Spinal cord (tissue), 10 donors: ENCODE data around the gene FEZ2. TPM values are rescaled to one million over a fixed set of nuclear protein-coding genes. Genes with fewer than 3 reads are reported as not detected.
"Not testable (repeated sequence)": the region's sequence is repeated elsewhere in the genome, so short reads cannot be mapped to it uniquely, and the experiment has no call there.

Experiments used
- DNase-seq, 6 donors: peaks; one replicate each; pipeline versions ENCODE4 v3.0.0 to v3.0.0-alpha.2; 2013 to 2015; ENCODE audit warnings: low spot score in 6 of 6, low read depth in 4 of 6
- H3K27ac ChIP-seq: one replicate; pipeline ENCODE4 v1.5.1; 2013; ENCODE audit warnings: low read depth, low read length, control low read depth
- H3K27me3 ChIP-seq: one replicate; pipeline ENCODE4 v1.6.1; 2013; ENCODE audit warnings: low read length; ENCODE audit not compliant: control insufficient read depth, insufficient read depth
- H3K36me3 ChIP-seq: one replicate; pipeline ENCODE4 v1.6.1; 2013; ENCODE audit warnings: low read length; ENCODE audit not compliant: control insufficient read depth, insufficient read depth
- H3K4me1 ChIP-seq: one replicate; pipeline ENCODE4 v1.6.1; 2013; ENCODE audit warnings: low read length; ENCODE audit not compliant: control insufficient read depth, insufficient read depth
- H3K4me3 ChIP-seq: one replicate; pipeline ENCODE4 v1.5.1; 2013; ENCODE audit warnings: low read depth, low read length, control low read depth
- H3K9me3 ChIP-seq: one replicate; pipeline ENCODE4 v1.6.1; 2013; ENCODE audit warnings: low read length; ENCODE audit not compliant: control insufficient read depth, insufficient read depth
- WGBS: methylation state at CpG from one replicate; pipeline ENCODE4 v1.1.5; 2013; ENCODE audit warnings: missing lambda C conversion rate; ENCODE audit not compliant: insufficient coverage; 5-methylcytosine and 5-hydroxymethylcytosine counted together
- polyA plus RNA-seq, 2 donors: library from polyadenylated mRNA; unstranded; fragments of 120-200 nt; gene quantifications; one replicate each; pipeline ENCODE4 v1.2.1, GENCODE V29; 2013; ENCODE audit not compliant: insufficient read length in 2 of 2
- total RNA-seq, 2 donors: library from RNA; depleted of rRNA in 1 of 2; stranded (reverse); fragments of 120-200 nt in 1 of 2; fragments of >200 nt in 1 of 2; gene quantifications; one replicate each; pipeline versions ENCODE4 v1.2.3 to v1.2.4, GENCODE V29; 2013 to 2014
- donor health status: healthy.

FEZ2 gene
- total and polyA plus RNA-seq, 4 donors = 79.6 to 133 (median 110) TPM

GRCh38 chr2:36615222-36615621 is 17.3 kb upstream of the FEZ2 start:
- H3K4me3 ChIP-seq = no peak overlapping the region
- H3K36me3 ChIP-seq = no peaks in the 10 kb centered on the region
- H3K4me1 ChIP-seq = no peaks in the 10 kb centered on the region
- no peaks in the 10 kb centered on the region for H3K27me3 ChIP-seq
- peak in 1 of 6 donors; percentile 36 for DNase-seq
- H3K9me3 ChIP-seq = no peaks in the 10 kb centered on the region
- no peak overlapping the region for H3K27ac ChIP-seq
- WGBS = 73% methylated on average over 6 of the region's 6 CpGs

GRCh38 chr2:36613801-36614200 is 15.8 kb upstream of the FEZ2 start:
- Histone ChIP-seq H3K27ac (no peak overlapping the region), H3K9me3 (no peaks in the 10 kb centered on the region), H3K36me3 (no peaks in the 10 kb centered on the region), H3K4me3 (no peak overlapping the region), H3K4me1 (no peaks in the 10 kb centered on the region), H3K27me3 (no peaks in the 10 kb centered on the region)
- no CpG with 5 or more reads among the region's 1 CpG for WGBS
- no peak for DNase-seq

GRCh38 chr2:36611316-36611990 is 13.5 kb upstream of the FEZ2 start:
- Histone ChIP-seq H3K4me3 (no peak overlapping the region), H3K27ac (no peak overlapping the region), H3K36me3 (no peaks in the 10 kb centered on the region), H3K4me1 (no peaks in the 10 kb centered on the region), H3K9me3 (no peaks in the 10 kb centered on the region), H3K27me3 (no peaks in the 10 kb centered on the region)
- WGBS = 93% methylated on average over 3 of the region's 5 CpGs
- no peak for DNase-seq

- Histone ChIP-seq H3K4me1 (no peaks in the 10 kb centered on the region), H3K9me3 (no peaks in the 10 kb centered on the region), H3K36me3 (no peaks in the 10 kb centered on the region), H3K27ac (no peak overlapping the region), H3K4me3 (no peak overlapping the region), H3K27me3 (no peaks in the 10 kb centered on the region)
- no peak for DNase-seq
- WGBS = 88% methylated on average over 1 of the region's 1 CpG
These were observed 11.5 kb upstream of the FEZ2 start for GRCh38 chr2:36609507-36609906.

- Histone ChIP-seq H3K9me3 (no peaks in the 10 kb centered on the region), H3K4me3 (no peak overlapping the region), H3K4me1 (no peaks in the 10 kb centered on the region), H3K27ac (no peak overlapping the region), H3K36me3 (no peaks in the 10 kb centered on the region), H3K27me3 (no peaks in the 10 kb centered on the region)
- no peak for DNase-seq
- 83% methylated on average over 1 of the region's 3 CpGs for WGBS
These were observed 10.0 kb upstream of the FEZ2 start for GRCh38 chr2:36607947-36608346.

GRCh38 chr2:36606925-36607324 is 9.0 kb upstream of the FEZ2 start:
- 92% methylated on average over 2 of the region's 3 CpGs for WGBS
- Histone ChIP-seq H3K9me3 (no peaks in the 10 kb centered on the region), H3K27ac (no peak overlapping the region), H3K27me3 (no peaks in the 10 kb centered on the region), H3K36me3 (no peaks in the 10 kb centered on the region), H3K4me1 (no peaks in the 10 kb centered on the region), H3K4me3 (no peak overlapping the region)
- DNase-seq = no peak

GRCh38 chr2:36605273-36605672 is 7.3 kb upstream of the FEZ2 start:
- Histone ChIP-seq H3K27me3 (no peaks in the 10 kb centered on the region), H3K4me3 (no peak overlapping the region)

GRCh38 chr2:36603629-36604028 is 5.7 kb upstream of the FEZ2 start:
- no CpG with 5 or more reads among the region's 5 CpGs for WGBS
- not testable (repeated sequence) for H3K36me3 ChIP-seq, H3K9me3 ChIP-seq, H3K27ac ChIP-seq, DNase-seq, H3K4me1 ChIP-seq, H3K4me3 ChIP-seq, H3K27me3 ChIP-seq

More at GRCh38 chr2:36605273-36605672, 7.3 kb upstream of the FEZ2 start:
- Histone ChIP-seq H3K4me1 (no peaks in the 10 kb centered on the region), H3K27ac (no peak overlapping the region), H3K9me3 (no peaks in the 10 kb centered on the region), H3K36me3 (no peaks in the 10 kb centered on the region)
- no peak for DNase-seq

GRCh38 chr2:36597003-36597531 is 901 bp downstream of the FEZ2 start:
- 20% methylated on average over 19 of the region's 19 CpGs for WGBS
- peak overlapping the region; percentile 80 for H3K4me3 ChIP-seq
- peaks cover 10% of the 10 kb centered on the region for H3K4me1 ChIP-seq
- no peaks in the 10 kb centered on the region for H3K9me3 ChIP-seq
- no peaks in the 10 kb centered on the region for H3K27me3 ChIP-seq
- no peaks in the 10 kb centered on the region for H3K36me3 ChIP-seq
- DNase-seq = peak in 1 of 6 donors; percentile 2
- H3K27ac ChIP-seq = no peak overlapping the region

- no peaks in the 10 kb centered on the region for H3K9me3 ChIP-seq
- H3K27me3 ChIP-seq = no peaks in the 10 kb centered on the region
- no peak overlapping the region for H3K4me3 ChIP-seq
- no peak for DNase-seq
- H3K4me1 ChIP-seq = peaks cover 10% of the 10 kb centered on the region
- 97% methylated on average over 12 of the region's 12 CpGs for WGBS
- H3K36me3 ChIP-seq = no peaks in the 10 kb centered on the region
- no peak overlapping the region for H3K27ac ChIP-seq
These were observed 1.6 kb downstream of the FEZ2 start for GRCh38 chr2:36596397-36596796.
